ENCODE results near the gene CDC23. TPM values are rescaled to one million over a fixed set of nuclear protein-coding genes. Genes with fewer than 3 reads are reported as not detected.

The CDC23 gene
- total RNA-seq, 6 experiments from 2014 or later = 21.6 to 29.3 (median 28.6) TPM

GRCh38 chr5:138140268-138140667 is 72.9 kb downstream of the CDC23 start:
- Mint-ChIP-seq H3K9me3 (no peaks in the 10 kb centered on the region), H3K36me3 (ENCODE audit: low read depth) (no peaks in the 10 kb centered on the region)
- TF ChIP-seq, protein P1, sequence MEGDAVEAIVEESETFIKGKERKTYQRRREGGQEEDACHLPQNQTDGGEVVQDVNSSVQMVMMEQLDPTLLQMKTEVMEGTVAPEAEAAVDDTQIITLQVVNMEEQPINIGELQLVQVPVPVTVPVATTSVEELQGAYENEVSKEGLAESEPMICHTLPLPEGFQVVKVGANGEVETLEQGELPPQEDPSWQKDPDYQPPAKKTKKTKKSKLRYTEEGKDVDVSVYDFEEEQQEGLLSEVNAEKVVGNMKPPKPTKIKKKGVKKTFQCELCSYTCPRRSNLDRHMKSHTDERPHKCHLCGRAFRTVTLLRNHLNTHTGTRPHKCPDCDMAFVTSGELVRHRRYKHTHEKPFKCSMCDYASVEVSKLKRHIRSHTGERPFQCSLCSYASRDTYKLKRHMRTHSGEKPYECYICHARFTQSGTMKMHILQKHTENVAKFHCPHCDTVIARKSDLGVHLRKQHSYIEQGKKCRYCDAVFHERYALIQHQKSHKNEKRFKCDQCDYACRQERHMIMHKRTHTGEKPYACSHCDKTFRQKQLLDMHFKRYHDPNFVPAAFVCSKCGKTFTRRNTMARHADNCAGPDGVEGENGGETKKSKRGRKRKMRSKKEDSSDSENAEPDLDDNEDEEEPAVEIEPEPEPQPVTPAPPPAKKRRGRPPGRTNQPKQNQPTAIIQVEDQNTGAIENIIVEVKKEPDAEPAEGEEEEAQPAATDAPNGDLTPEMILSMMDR (IDR thresholded peaks at IDR 0.05) = no peak

DNA sequence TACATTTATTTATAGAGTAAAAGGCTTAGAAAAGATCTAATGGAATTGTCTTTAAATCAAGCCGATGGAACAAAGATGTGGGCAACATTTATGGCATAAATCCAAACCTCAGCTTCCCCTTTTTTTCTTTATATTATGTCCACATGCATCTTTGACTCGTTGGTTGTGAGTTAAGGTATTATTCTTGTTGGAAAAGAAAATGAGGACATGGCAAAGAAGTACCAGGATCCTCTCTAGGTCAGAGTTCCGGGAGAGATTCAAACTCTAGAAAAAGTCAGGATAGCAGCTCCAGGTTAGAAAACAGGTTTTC is 73.4 kb downstream of the CDC23 start:
- H3K36me3 Mint-ChIP-seq (ENCODE audit: low read depth) = no peaks in the 10 kb centered on the region
- H3K4me3 Mint-ChIP-seq = peak overlapping the region; percentile 72; the same call in 1 of the 2 replicates
- DNase-seq = no peak
- no peak overlapping the region for H3K27ac Mint-ChIP-seq
- no peaks in the 10 kb centered on the region; the same call in 1 of the 2 replicates for H3K27me3 Mint-ChIP-seq (ENCODE audit: insufficient read depth)
- no peaks in the 10 kb centered on the region for H3K4me1 Mint-ChIP-seq (ENCODE audit: low read depth)
- no peaks in the 10 kb centered on the region for H3K9me3 Mint-ChIP-seq
- TF ChIP-seq, protein P1 (IDR thresholded peaks at IDR 0.05) = no peak

More at GRCh38 chr5:138140268-138140667, 72.9 kb downstream of the CDC23 start:
- no peaks in the 10 kb centered on the region; the same call in 1 of the 2 replicates for H3K27me3 Mint-ChIP-seq (ENCODE audit: insufficient read depth)
- DNase-seq = no peak
- no peak overlapping the region for H3K27ac Mint-ChIP-seq
- H3K4me3 Mint-ChIP-seq = no peak overlapping the region
- H3K4me1 Mint-ChIP-seq (ENCODE audit: low read depth) = no peaks in the 10 kb centered on the region

DNA sequence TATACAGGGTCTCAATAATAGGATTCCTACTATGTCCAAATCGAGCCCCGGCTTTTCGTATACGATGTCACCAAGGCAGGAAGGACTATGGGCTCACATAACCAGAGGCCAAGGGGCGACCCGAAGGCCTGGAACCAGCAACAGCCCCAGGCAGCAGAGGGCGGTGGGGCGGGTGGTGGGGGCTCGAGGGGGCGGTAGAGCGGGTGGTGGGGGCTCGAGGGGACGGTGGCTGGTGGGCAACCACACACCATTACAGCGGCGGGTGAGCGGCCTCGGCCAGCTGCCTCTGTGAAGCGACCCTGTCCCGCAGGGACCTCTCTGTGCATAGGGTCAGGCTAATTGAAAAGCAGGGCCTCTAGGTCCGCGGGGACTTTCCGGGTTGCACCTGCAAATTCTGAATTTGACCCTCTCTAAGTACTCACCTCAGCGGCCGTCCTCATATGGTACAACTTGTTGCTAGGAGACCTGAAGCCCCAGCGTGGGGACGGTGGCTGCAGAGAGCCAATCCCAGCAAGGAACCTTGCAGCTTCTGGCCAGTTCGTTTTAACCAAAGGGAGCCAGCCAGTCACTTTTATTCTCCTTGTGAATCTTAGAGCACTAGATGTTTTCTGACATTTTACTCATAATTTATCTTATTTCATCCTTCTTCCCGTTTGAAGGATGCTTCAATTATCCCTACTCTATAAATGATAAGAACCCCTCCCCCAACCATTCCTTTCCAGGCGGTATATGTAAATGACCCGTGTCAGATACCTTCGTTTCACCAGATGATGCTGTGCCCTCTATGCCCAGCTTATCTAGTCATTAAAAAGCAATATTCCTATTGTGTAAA is 74.0 kb downstream of the CDC23 start, which contains the start of gene NME5:
NME5 (minus strand) TSS at position 480 of the 832 bp plus-strand sequence. CDS start 648 bp downstream, outside the sequence.
- peak within 1 kb of the TSS; percentile 72 for H3K4me3 Mint-ChIP-seq
- no peaks in the 10 kb centered on the region for H3K4me1 Mint-ChIP-seq (ENCODE audit: low read depth)
- DNase-seq = peak; percentile 1
- H3K9me3 Mint-ChIP-seq = no peaks in the 10 kb centered on the region
- TF ChIP-seq, protein P1 (IDR thresholded peaks at IDR 0.05) = no peak
- no peak within 1 kb of the TSS for H3K27ac Mint-ChIP-seq
- no peaks in the 10 kb centered on the region; the same call in 1 of the 2 replicates for H3K27me3 Mint-ChIP-seq (ENCODE audit: insufficient read depth)
- H3K36me3 Mint-ChIP-seq (ENCODE audit: low read depth) = no peaks in the 10 kb centered on the region

Other genes with a start within 250 kb of the CDC23 start
- gene FAM13B, start 180.2 kb downstream of the CDC23 start, total RNA-seq (2021; fragmentation: NEBNext Ultra II Directional; extraction: Animal tissue kit (Norgen Biotek cat#: 25700)) = 10 to 100 TPM; 27.5 to 38.2 (median 31.8) TPM
- not detected for gene WNT8A, start 129.3 kb downstream of the CDC23 start, total RNA-seq (2021; fragmentation: NEBNext Ultra II Directional; extraction: Animal tissue kit (Norgen Biotek cat#: 25700))
- gene NME5, start 73.9 kb downstream of the CDC23 start, total RNA-seq (2021; fragmentation: NEBNext Ultra II Directional; extraction: Animal tissue kit (Norgen Biotek cat#: 25700)) = under 1 TPM; 0.21 to 0.84 (median 0.42) TPM
- gene BRD8, start 34.7 kb downstream of the CDC23 start, total RNA-seq (2021; fragmentation: NEBNext Ultra II Directional; extraction: Animal tissue kit (Norgen Biotek cat#: 25700)) = 10 to 100 TPM; 42.8 to 50.2 (median 45.2) TPM
- 10 to 100 TPM; 32.8 to 83.9 (median 79.4) TPM for gene KIF20A, start 34.2 kb downstream of the CDC23 start, total RNA-seq (2021; fragmentation: NEBNext Ultra II Directional; extraction: Animal tissue kit (Norgen Biotek cat#: 25700))
- not detected for gene GFRA3, start 61.3 kb upstream of the CDC23 start, total RNA-seq (2021; fragmentation: NEBNext Ultra II Directional; extraction: Animal tissue kit (Norgen Biotek cat#: 25700))
- gene CDC25C, start 118.5 kb upstream of the CDC23 start, total RNA-seq (2021; fragmentation: NEBNext Ultra II Directional; extraction: Animal tissue kit (Norgen Biotek cat#: 25700)) = 10 to 100 TPM in 1 of 6 experiments, 1 to 10 TPM in 5; 4.1 to 10.5 (median 8.7) TPM
- gene FAM53C, start 124.9 kb upstream of the CDC23 start, total RNA-seq (2021; fragmentation: NEBNext Ultra II Directional; extraction: Animal tissue kit (Norgen Biotek cat#: 25700)) = 10 to 100 TPM; 28.7 to 34.4 (median 29.7) TPM
- 10 to 100 TPM; 29.0 to 37.8 (median 33.3) TPM for gene KDM3B, start 139.4 kb upstream of the CDC23 start, total RNA-seq (2021; fragmentation: NEBNext Ultra II Directional; extraction: Animal tissue kit (Norgen Biotek cat#: 25700))
- 10 to 100 TPM; 27.8 to 36.6 (median 33.2) TPM for gene REEP2, start 225.7 kb upstream of the CDC23 start, total RNA-seq (2021; fragmentation: NEBNext Ultra II Directional; extraction: Animal tissue kit (Norgen Biotek cat#: 25700))

All from HFFc6 (cell line).